Lung (tissue), 12 donors: ENCODE results near the gene SENP6. TPM values are rescaled to one million over a fixed set of nuclear protein-coding genes. Genes with fewer than 3 reads are reported as not detected.
A peak's percentile ranks its signal among the peaks of the same experiment; 100 is the strongest.

Source experiments
- ATAC-seq: fragments of 200-7000 bp; cut with Tn5 transposase; one replicate; pipeline ENCODE4 v1.9.1; 2020; ENCODE audit warnings: moderate number of reproducible peaks; ENCODE audit not compliant: insufficient read depth, low FRiP score
- DNase-seq, 3 donors: peaks; one replicate each; pipeline ENCODE4 v3.0.0-alpha.2; 2013 to 2017
- H3K27ac ChIP-seq, 2 donors: one replicate each; pipeline ENCODE4 v1.5.1; 2013; ENCODE audit warnings: mild to moderate bottlenecking in 2 of 2, moderate library complexity in 2 of 2, control low read depth in 1 of 2, inconsistent platforms in 1 of 2, low read depth in 1 of 2, low read length in 1 of 2
- H3K27me3 ChIP-seq, 3 donors: one replicate each; pipeline ENCODE4 v1.5.1; 2013; ENCODE audit warnings: low read length in 2 of 3; ENCODE audit not compliant: control insufficient read depth in 3 of 3, insufficient read depth in 3 of 3
- H3K36me3 ChIP-seq, 4 donors: one replicate each; pipeline ENCODE4 v1.5.1; 2013; ENCODE audit warnings: low read length in 4 of 4, mild to moderate bottlenecking in 1 of 4, moderate library complexity in 1 of 4; ENCODE audit not compliant: control insufficient read depth in 4 of 4, insufficient read depth in 4 of 4
- H3K4me1 ChIP-seq, 5 donors: one replicate each; pipeline ENCODE4 v1.5.1; 2013; ENCODE audit warnings: low read length in 5 of 5, mild to moderate bottlenecking in 2 of 5, moderate library complexity in 1 of 5; ENCODE audit not compliant: control insufficient read depth in 5 of 5, insufficient read depth in 5 of 5
- H3K4me3 ChIP-seq: one replicate; pipeline ENCODE4 v1.5.1; 2013; ENCODE audit warnings: mild to moderate bottlenecking, control low read depth, moderate library complexity
- H3K9ac ChIP-seq, 2 donors: one replicate each; pipeline ENCODE4 v1.5.1; 2013; ENCODE audit warnings: low read length in 2 of 2, control low read depth in 1 of 2; ENCODE audit not compliant: insufficient read depth in 1 of 2
- H3K9me3 ChIP-seq, 4 donors: one replicate each; pipeline ENCODE4 v1.5.1; 2013; ENCODE audit warnings: low read length in 3 of 4, mild to moderate bottlenecking in 1 of 4, moderate library complexity in 1 of 4; ENCODE audit not compliant: control insufficient read depth in 4 of 4, insufficient read depth in 3 of 4
- CTCF ChIP-seq: IDR thresholded peaks from 2 replicates; pipeline ENCODE4 v1.5.1; 2012; ENCODE audit warnings: mild to moderate bottlenecking; ENCODE audit errors: control extremely low read depth, extremely low read depth
- WGBS, 2 donors: extraction: QIAGEN DNeasy Blood & Tissue Kit; methylation state at CpG; one replicate each; pipeline ENCODE4 v1.1.7; 2013; 5-methylcytosine and 5-hydroxymethylcytosine counted together
- polyA plus RNA-seq, 2 donors: library from polyadenylated mRNA; stranded (reverse); fragments of 200-250 nt; gene quantifications; one replicate each; pipeline ENCODE4 v1.2.1, GENCODE V29; 2013
- total RNA-seq, 2 donors: library from RNA; depleted of rRNA in 1 of 2; stranded (reverse); fragments of >200 nt in 1 of 2; gene quantifications; one replicate each; pipeline ENCODE4 v1.2.1, GENCODE V29; 2014 to 2021
- donor health status: control.
- donor health status: control.
- donor health status: Bipolar disorder and iron deficiency.
- donor health status: healthy.
- donor health status: DM: yes; HTN: yes; CAD: no.

The SENP6 gene
- total and polyA plus RNA-seq, 4 donors: 28.0 to 209 (median 62.8) TPM

GRCh38 chr6:75604294-75604693 is 2.6 kb downstream of the SENP6 start:
- H3K27me3 ChIP-seq: no peaks in the 10 kb centered on the region
- H3K27ac ChIP-seq: no peak overlapping the region
- peaks cover 0 to 5% (median 0%) of the 10 kb centered on the region in 4 donors for H3K36me3 ChIP-seq
- H3K9me3 ChIP-seq: no peaks in the 10 kb centered on the region
- ATAC-seq (no peak), DNase-seq (no peak)
- 89 to 91% methylated on average over 16 of the region's 16 CpGs for WGBS, 2 donors
- no peak for TF ChIP-seq CTCF
- no peak overlapping the region for H3K4me3 ChIP-seq
- H3K9ac ChIP-seq: peak overlapping the region; percentile 63 to 92
- peaks cover 2 to 18% (median 8%) of the 10 kb centered on the region in 5 donors for H3K4me1 ChIP-seq

GRCh38 chr6:75605635-75606034 is 4.0 kb downstream of the SENP6 start:
- Histone ChIP-seq H3K27ac (no peak overlapping the region), H3K4me1 (peaks cover 2 to 20% (median 6%) of the 10 kb centered on the region in 5 donors), H3K36me3 (peaks cover 0 to 5% (median 0%) of the 10 kb centered on the region in 4 donors), H3K9me3 (no peaks in the 10 kb centered on the region), H3K27me3 (no peaks in the 10 kb centered on the region), H3K9ac (no peak overlapping the region), H3K4me3 (no peak overlapping the region)
- WGBS, 2 donors: 94 to 97% methylated on average over 4 of the region's 4 CpGs
- DNase-seq (no peak), ATAC-seq (no peak)
- TF ChIP-seq CTCF: no peak

GRCh38 chr6:75608304-75608703 is 6.6 kb downstream of the SENP6 start:
- 75 to 87% methylated on average over 3 of the region's 3 CpGs for WGBS, 2 donors
- Histone ChIP-seq H3K36me3 (peaks cover 0 to 5% (median 0%) of the 10 kb centered on the region in 4 donors), H3K4me3 (no peak overlapping the region), H3K4me1 (peaks cover 6 to 43% (median 8%) of the 10 kb centered on the region in 5 donors), H3K9me3 (no peaks in the 10 kb centered on the region), H3K9ac (no peak overlapping the region), H3K27ac (no peak overlapping the region), H3K27me3 (no peaks in the 10 kb centered on the region)
- ATAC-seq (no peak), DNase-seq (no peak)
- TF ChIP-seq CTCF: no peak

- WGBS, 2 donors: 9 to 43% methylated on average over 4 of the region's 4 CpGs
- Histone ChIP-seq H3K27ac (no peak overlapping the region), H3K36me3 (peaks cover 0 to 5% (median 0%) of the 10 kb centered on the region in 4 donors), H3K9me3 (no peaks in the 10 kb centered on the region), H3K9ac (no peak overlapping the region), H3K27me3 (no peaks in the 10 kb centered on the region), H3K4me3 (no peak overlapping the region), H3K4me1 (peaks cover 6 to 42% (median 6%) of the 10 kb centered on the region in 5 donors)
- TF ChIP-seq CTCF: no peak
- no peak for DNase-seq
- no peak for ATAC-seq
Measured at GRCh38 chr6:75608956-75609533, 7.4 kb downstream of the SENP6 start.
